ENCODE results near the gene GLI3.

Gene GLI3

DNA sequence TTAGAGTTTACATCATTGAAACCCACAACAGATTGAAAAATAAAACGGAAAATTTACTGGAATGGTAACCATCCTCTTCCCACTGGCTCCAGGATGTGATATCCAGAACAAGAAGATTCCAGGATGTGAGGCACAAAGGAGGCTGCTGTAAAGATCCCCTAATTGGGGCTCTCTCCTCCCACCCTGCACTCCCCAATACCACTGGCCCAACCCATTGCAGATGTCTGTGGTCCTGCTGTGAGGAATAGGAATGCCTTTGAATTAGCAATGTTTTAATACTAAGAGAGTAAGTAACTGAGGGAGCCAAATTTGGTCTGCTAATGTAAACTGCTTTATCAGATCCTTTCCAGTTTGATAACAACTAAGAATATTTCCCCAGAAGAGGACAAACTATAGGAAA lies 308.2 kb downstream of the GLI3 start:
- no peak for DNase-seq (ENCODE audit: low spot score)

DNA sequence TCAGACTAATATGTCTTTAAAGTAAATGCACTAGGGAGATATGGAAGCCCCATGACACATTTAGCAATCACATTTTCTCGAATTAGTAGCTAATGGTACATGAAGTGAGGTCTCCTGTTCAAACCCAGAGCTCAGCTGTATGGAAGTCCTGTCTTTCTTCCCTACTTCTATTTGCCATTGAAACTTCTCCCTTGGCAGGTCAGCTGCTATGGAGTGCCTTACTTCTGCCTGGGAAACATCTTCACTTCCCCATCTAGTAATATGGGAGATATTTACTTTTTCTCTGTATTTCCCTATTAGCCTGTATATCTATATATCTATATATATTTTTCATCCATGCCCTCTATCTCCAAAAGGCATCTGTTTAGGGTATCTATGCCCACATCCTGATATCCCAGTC lies 308.8 kb downstream of the GLI3 start:
- DNase-seq (ENCODE audit: low spot score), result no peak

- DNase-seq (ENCODE audit: low spot score), result no peak
These were observed 309.6 kb downstream of the GLI3 start for GRCh38 chr7:41927380-41927779.

GRCh38 chr7:41925946-41926345 lies 311.1 kb downstream of the GLI3 start:
- no peak for DNase-seq (ENCODE audit: low spot score)

DNA sequence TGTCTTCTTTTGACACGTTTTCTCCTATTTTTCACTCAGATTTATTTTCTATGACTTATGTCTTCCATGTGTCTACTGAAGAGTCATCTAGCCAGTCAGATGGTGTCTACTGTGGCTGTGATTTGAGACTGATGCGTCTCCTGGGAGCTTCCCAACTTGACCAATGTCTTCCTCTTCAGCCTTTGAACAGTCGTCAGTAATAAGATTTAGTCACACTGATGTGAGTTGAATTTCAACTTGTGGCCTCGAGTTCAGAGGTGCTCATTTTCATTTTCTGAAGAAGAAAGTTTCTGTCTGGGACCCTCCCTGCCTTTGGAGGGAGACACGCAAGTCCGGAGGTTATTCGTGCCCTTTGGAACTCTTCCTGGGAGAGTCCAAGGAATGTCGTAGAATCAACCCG lies 312.2 kb downstream of the GLI3 start:
- DNase-seq (ENCODE audit: low spot score), result no peak

GRCh38 chr7:41922373-41922772 lies 314.6 kb downstream of the GLI3 start:
- DNase-seq (ENCODE audit: low spot score), result no peak

DNA sequence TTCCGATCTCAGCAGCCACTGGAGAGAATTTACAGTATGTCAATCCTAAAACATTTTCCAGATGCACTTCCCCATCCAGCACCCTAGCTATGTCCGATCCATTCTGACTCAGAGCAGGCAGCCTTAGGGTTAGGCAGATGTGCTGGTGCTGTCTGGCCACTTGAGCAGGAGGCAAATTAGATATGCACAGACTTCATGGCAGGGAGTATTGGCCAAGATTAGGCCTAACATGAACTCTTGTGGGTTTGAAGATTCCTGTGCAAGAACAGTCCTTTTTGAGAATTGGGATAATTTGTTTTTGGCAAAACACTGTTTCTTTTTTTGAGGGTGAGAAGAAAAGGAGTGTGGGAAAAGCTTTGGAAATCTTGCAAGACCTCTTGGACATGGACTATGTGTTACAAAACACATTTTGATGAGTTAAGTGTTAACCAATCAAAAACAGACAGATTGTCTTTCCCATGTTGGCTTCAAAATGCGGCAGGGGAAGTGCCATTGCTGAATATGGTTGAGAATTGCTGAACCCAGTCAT lies 315.5 kb downstream of the GLI3 start:
- DNase-seq (ENCODE audit: low spot score), result no peak

- DNase-seq (ENCODE audit: low spot score), result no peak
These were observed 318.4 kb downstream of the GLI3 start for GRCh38 chr7:41918597-41918996.

DNA sequence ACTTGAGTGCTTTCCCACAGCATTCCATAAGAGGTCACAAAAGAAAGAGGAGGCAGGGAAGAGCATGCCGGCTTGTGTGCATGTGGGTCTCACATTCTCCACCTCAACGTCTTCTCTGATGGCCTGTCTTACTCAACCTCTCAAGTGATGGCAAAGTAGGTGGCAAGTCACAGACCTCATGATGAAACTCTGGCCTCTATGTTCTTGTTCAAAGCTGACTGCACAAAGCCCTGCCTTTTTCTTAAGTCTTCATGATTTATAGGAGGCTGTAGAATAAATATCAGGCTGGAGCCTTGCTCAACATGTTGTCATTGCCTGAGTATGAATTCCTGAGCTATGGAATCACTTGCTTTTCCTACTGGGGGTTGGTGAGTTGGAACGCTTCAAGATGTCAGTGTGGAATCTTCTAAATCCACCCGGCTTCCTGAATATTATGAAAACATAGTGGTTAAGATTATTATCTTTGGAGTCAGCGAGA lies 320.5 kb downstream of the GLI3 start:
- DNase-seq (ENCODE audit: low spot score), result no peak

DNA sequence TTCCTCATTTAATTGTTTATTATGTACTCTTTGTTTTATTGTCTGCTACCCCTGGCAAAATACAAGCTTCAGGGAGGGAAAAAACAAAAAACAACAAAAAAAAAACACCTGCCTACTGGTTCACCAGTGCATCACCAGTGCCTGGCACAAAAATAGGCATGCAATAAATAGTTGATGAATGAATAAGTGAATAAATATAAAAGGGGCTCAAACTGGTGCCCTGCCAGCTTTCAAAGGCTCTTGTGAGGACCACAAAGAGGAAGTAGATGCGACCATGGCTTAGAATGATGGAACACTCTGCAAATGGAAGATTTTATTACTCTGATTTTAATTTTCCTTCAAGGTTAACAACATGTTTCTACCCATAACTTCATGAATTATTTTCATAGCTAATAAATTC lies 321.1 kb downstream of the GLI3 start:
- DNase-seq (ENCODE audit: low spot score), result no peak

GRCh38 chr7:41912851-41913567 lies 324.0 kb downstream of the GLI3 start:
- DNase-seq (ENCODE audit: low spot score), result no peak

GRCh38 chr7:41912426-41912825 lies 324.6 kb downstream of the GLI3 start:
- DNase-seq (ENCODE audit: low spot score), result no peak

GRCh38 chr7:41911792-41912191 lies 325.2 kb downstream of the GLI3 start:
- DNase-seq (ENCODE audit: low spot score), result no peak

Measured in pons (tissue), 1 donor.